DMS53 treated with DMSO at 0.1 percent for 48 hours (cell line): ENCODE measurements around the gene FUT8.
"Not testable (repeated sequence)": the region's sequence is repeated elsewhere in the genome, so short reads cannot be mapped to it uniquely, and the experiment has no call there.

ENCODE experiments used
- DNase-seq: peaks from one replicate; lab custom pipeline; 2025; ENCODE audit not compliant: unreplicated experiment; lab: John Stamatoyannopoulos, UW

FUT8 gene

GRCh38 chr14:65703521-65703920, 291.0 kb downstream of the FUT8 start:
- no peak for DNase-seq

- no peak for DNase-seq
Measured at GRCh38 chr14:65703996-65704395, 291.5 kb downstream of the FUT8 start.

GRCh38 chr14:65704437-65704836, 291.9 kb downstream of the FUT8 start:
- no peak for DNase-seq

GRCh38 chr14:65704850-65705249, 292.3 kb downstream of the FUT8 start:
- no peak for DNase-seq

- DNase-seq: no peak
Measured at GRCh38 chr14:65709576-65709975, 297.0 kb downstream of the FUT8 start.

- not testable (repeated sequence) for DNase-seq
Measured at GRCh38 chr14:65716813-65717212, 304.3 kb downstream of the FUT8 start.

- not testable (repeated sequence) for DNase-seq
Measured at GRCh38 chr14:65717384-65717915, 304.9 kb downstream of the FUT8 start.

GRCh38 chr14:65718629-65719028, 306.1 kb downstream of the FUT8 start:
- no peak for DNase-seq

- no peak for DNase-seq
Measured at GRCh38 chr14:65720171-65720570, 307.6 kb downstream of the FUT8 start.

GRCh38 chr14:65720743-65721142, 308.2 kb downstream of the FUT8 start:
- no peak for DNase-seq

GRCh38 chr14:65723348-65723747, 310.8 kb downstream of the FUT8 start:
- no peak for DNase-seq

- no peak for DNase-seq
Measured at GRCh38 chr14:65728604-65729003, 316.1 kb downstream of the FUT8 start.

GRCh38 chr14:65729566-65729965, 317.0 kb downstream of the FUT8 start:
- no peak for DNase-seq

- no peak for DNase-seq
Measured at GRCh38 chr14:65731933-65732506, 319.5 kb downstream of the FUT8 start.

GRCh38 chr14:65738339-65738738, 325.8 kb downstream of the FUT8 start:
- DNase-seq: no peak

- DNase-seq: no peak
Measured at GRCh38 chr14:65745396-65746190, 333.1 kb downstream of the FUT8 start.

- DNase-seq: no peak
Measured at GRCh38 chr14:65748796-65749195, 336.3 kb downstream of the FUT8 start.

- no peak for DNase-seq
Measured at GRCh38 chr14:65749287-65749686, 336.8 kb downstream of the FUT8 start.

GRCh38 chr14:65750906-65751305, 338.4 kb downstream of the FUT8 start:
- peak; percentile 48 for DNase-seq

- no peak for DNase-seq
Measured at GRCh38 chr14:65751510-65751909, 339.0 kb downstream of the FUT8 start.

- no peak for DNase-seq
Measured at GRCh38 chr14:65753061-65753460, 340.5 kb downstream of the FUT8 start.

GRCh38 chr14:65755331-65755730, 342.8 kb downstream of the FUT8 start:
- no peak for DNase-seq
